ENCODE results near the gene KRR1. TPM values are rescaled to one million over a fixed set of nuclear protein-coding genes. Genes with fewer than 3 reads are reported as not detected.
"Not testable (repeated sequence)": the region's sequence is repeated elsewhere in the genome, so short reads cannot be mapped to it uniquely, and the experiment has no call there.

The KRR1 gene
- polyA plus RNA-seq, 3 donors, result 75.3 to 103 (median 92.8) TPM

- not testable (repeated sequence) for DNase-seq (ENCODE audit: extremely low read depth in 1 of 11, low read depth in 9 of 11, low spot score in 4 of 11)
Observed at GRCh38 chr12:75484450-75484849, 27.0 kb downstream of the KRR1 start.

- DNase-seq (ENCODE audit: extremely low read depth in 1 of 11, low read depth in 9 of 11, low spot score in 4 of 11), result no peak
Observed at GRCh38 chr12:75483431-75483830, 28.0 kb downstream of the KRR1 start.

GRCh38 chr12:75482646-75483045 is 28.8 kb downstream of the KRR1 start:
- DNase-seq (ENCODE audit: extremely low read depth in 1 of 11, low read depth in 9 of 11, low spot score in 4 of 11), result no peak

- DNase-seq (ENCODE audit: extremely low read depth in 1 of 11, low read depth in 9 of 11, low spot score in 4 of 11), result no peak
Observed at GRCh38 chr12:75481774-75482173, 29.6 kb downstream of the KRR1 start.

- DNase-seq (ENCODE audit: extremely low read depth in 1 of 11, low read depth in 9 of 11, low spot score in 4 of 11), result no peak
Observed at GRCh38 chr12:75481013-75481705, 30.2 kb downstream of the KRR1 start.

- peak in 9 of 11 donors; percentile 15 to 45 (median 25) for DNase-seq (ENCODE audit: extremely low read depth in 1 of 11, low read depth in 9 of 11, low spot score in 4 of 11)
Observed at GRCh38 chr12:75480469-75480949, 30.9 kb downstream of the KRR1 start, which contains the start of gene GLIPR1. Gene GLIPR1 (plus strand): TSS chr12:75480755. CDS start chr12:75480881, 126 bp downstream.

- no peak for DNase-seq (ENCODE audit: extremely low read depth in 1 of 11, low read depth in 9 of 11, low spot score in 4 of 11)
Observed at GRCh38 chr12:75479963-75480461, 31.4 kb downstream of the KRR1 start.

- no peak for DNase-seq (ENCODE audit: extremely low read depth in 1 of 11, low read depth in 9 of 11, low spot score in 4 of 11)
Observed at GRCh38 chr12:75478116-75478794, 33.2 kb downstream of the KRR1 start.

GRCh38 chr12:75477137-75477536 is 34.3 kb downstream of the KRR1 start:
- DNase-seq (ENCODE audit: extremely low read depth in 1 of 11, low read depth in 9 of 11, low spot score in 4 of 11), result no peak

GRCh38 chr12:75476071-75476470 is 35.3 kb downstream of the KRR1 start:
- DNase-seq (ENCODE audit: extremely low read depth in 1 of 11, low read depth in 9 of 11, low spot score in 4 of 11), result no peak

GRCh38 chr12:75474116-75474515 is 37.3 kb downstream of the KRR1 start:
- DNase-seq (ENCODE audit: extremely low read depth in 1 of 11, low read depth in 9 of 11, low spot score in 4 of 11), result no peak

- DNase-seq (ENCODE audit: extremely low read depth in 1 of 11, low read depth in 9 of 11, low spot score in 4 of 11), result no peak
Observed at GRCh38 chr12:75471902-75472890, 39.2 kb downstream of the KRR1 start.

- DNase-seq (ENCODE audit: extremely low read depth in 1 of 11, low read depth in 9 of 11, low spot score in 4 of 11), result no peak
Observed at GRCh38 chr12:75460204-75460603, 51.2 kb downstream of the KRR1 start.

- no peak for DNase-seq (ENCODE audit: extremely low read depth in 1 of 11, low read depth in 9 of 11, low spot score in 4 of 11)
Observed at GRCh38 chr12:75459755-75460154, 51.7 kb downstream of the KRR1 start.

- not testable (repeated sequence) for DNase-seq (ENCODE audit: extremely low read depth in 1 of 11, low read depth in 9 of 11, low spot score in 4 of 11)
Observed at GRCh38 chr12:75457866-75458265, 53.5 kb downstream of the KRR1 start.

- no peak for DNase-seq (ENCODE audit: extremely low read depth in 1 of 11, low read depth in 9 of 11, low spot score in 4 of 11)
Observed at GRCh38 chr12:75457191-75457590, 54.2 kb downstream of the KRR1 start.

GRCh38 chr12:75455839-75456238 is 55.6 kb downstream of the KRR1 start:
- no peak for DNase-seq (ENCODE audit: extremely low read depth in 1 of 11, low read depth in 9 of 11, low spot score in 4 of 11)

- no peak for DNase-seq (ENCODE audit: extremely low read depth in 1 of 11, low read depth in 9 of 11, low spot score in 4 of 11)
Observed at GRCh38 chr12:75452675-75453330, 58.6 kb downstream of the KRR1 start.
